ENCODE data around the gene CACNA1A.

GRCh38 chr19:13231663-13232062 lies 274.6 kb downstream of the CACNA1A start:
- no peak for TF ChIP-seq CTCF (conservative IDR thresholded peaks at IDR 0.05; ENCODE audit: low read length)
- TF ChIP-seq EZH2phosphoT487 (IDR thresholded peaks at IDR 0.05; ENCODE audit: borderline replicate concordance, low read depth, low read length): no peak
